CD4-positive, alpha-beta T cell treated with Interferon alpha-2 for 1 hour (primary cell): ENCODE results near the gene CCNY.

Experiments
- DNase-seq, 2 donors: peaks; one replicate each; pipeline ENCODE4 v3.0.0-alpha.2; 2020 to 2022

CCNY gene

DNA sequence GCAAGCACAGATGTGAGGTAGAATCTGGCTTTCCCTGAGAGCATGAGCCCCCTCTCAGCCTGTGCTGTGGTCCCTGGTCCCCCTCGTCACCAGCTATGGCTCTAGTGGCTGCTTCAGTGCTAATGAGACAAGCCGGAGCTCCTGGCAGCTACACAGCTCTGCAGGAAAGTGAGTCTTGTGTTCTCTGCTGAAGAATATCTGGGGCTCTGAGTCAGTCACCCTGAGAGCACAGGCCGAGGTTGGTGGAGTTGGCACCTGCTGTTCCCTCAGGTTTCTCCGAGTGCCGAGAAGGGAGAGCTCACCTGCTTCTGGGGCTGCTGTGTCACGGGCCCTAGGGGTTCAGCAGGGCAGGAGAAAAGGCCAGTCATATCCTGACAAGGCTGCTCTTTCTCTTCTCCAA, 231.6 kb downstream of the CCNY start:
- DNase-seq = no peak

DNA sequence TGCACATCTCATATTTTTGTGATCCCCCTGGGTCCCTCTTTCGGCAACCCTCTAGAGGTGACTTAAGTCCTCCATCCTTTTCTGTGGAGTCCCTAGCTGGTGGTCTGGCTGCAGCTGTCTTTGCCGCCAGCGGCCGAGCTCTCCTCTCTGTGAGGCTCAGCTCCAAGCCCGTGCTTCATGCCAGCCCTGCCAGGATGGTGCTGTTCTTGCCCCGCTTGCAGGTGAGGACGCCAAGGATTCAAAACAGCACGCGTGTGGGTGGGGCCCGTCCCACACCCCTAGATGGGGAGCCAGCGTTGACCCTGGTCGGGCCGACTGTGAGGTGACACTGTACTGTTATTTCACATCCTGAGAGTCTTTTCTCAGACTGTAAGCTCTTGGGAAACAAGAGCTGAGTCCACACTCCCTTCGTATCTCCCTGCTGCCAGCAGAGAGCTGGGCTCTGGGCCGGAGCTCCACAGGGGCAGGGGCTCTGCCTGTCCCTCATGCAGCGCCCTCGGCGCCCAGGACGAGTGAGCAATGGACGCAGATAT, 232.2 kb downstream of the CCNY start:
- DNase-seq = no peak

DNA sequence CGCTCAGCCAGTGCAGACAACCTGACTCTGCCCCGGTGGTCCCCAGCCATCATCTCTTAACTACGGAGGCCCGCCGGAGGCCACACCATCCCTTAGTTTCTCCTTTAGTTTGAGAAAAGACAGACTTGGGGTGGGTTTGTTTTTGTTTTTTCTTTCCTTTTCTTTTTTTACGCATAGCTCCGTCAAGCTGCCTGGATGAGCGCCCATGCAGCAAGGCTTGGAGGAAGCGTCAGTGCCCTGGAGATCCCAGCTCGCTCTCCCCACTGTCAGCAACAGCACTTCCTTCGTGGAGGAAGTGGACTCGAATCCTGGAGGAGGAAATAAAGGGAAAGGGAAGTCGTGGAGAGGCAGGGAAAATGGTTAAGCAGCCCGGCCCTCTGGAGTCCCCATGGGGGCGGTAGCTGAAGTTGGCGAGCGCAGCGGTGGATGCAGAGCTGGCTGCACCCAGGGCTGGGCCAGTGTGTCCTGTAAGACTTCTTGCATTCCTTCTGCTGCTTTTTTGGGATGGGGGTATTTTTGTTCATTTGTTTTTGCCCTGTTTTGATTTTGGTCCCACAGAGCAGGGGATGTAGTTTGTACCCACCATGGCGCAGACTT, 232.9 kb downstream of the CCNY start:
- DNase-seq = no peak

DNA sequence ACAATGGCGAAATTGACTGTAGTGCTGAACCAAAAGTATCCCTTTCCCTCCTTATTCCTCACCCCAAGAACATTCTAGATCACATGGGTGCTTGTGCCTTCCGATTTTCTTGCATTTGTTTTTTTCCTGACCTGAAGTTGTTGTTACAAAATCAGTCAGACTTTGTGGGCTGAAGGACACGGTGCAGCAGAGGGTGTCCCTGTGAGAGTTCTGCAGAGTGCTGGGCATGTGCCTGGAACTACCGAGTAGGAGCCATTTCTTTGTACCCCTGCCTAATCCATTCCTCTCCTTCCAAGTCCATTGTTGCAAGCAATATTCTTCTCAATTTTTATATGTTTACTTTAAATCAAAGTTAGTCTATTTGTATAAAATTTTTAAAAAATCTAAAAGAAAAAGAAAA, 233.5 kb downstream of the CCNY start:
- no peak for DNase-seq

DNA sequence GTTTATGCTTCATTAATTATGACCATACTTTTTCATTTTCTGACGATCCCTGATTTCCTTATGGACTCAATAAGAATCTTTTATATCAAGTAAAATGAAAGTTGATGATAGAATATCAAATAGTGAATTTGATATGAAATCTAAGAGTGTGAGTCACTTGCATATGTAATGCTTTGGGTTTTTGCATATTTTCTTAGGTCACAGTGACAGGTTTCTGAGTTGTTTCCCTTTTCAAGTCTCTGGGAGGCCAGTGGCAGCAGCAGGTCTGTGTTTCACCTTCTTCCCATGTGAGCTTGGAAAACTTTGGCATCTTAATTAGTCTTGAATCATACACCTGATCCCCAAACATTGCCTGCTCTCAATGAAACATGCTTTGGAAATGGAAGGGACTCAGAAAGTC, 234.1 kb downstream of the CCNY start:
- no peak for DNase-seq

DNA sequence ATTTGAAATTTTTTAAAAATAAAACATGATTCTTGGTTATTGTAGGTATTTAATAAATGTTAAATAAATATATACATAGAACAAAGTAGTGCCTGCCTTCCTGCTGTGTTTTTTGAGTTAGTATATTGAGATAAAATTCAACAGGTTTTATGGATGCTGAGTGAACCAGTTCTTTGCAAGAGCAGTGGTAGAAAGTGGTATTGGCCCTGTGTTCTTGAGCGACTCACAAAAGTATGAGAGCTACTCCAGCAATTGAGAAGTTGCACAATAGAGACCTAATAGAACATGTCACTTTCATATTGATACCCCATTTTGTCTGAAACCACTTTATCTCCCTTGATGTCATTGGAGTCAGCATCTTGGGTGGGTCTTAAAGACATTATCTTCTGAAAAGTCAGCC, 236.3 kb downstream of the CCNY start:
- DNase-seq = no peak

DNA sequence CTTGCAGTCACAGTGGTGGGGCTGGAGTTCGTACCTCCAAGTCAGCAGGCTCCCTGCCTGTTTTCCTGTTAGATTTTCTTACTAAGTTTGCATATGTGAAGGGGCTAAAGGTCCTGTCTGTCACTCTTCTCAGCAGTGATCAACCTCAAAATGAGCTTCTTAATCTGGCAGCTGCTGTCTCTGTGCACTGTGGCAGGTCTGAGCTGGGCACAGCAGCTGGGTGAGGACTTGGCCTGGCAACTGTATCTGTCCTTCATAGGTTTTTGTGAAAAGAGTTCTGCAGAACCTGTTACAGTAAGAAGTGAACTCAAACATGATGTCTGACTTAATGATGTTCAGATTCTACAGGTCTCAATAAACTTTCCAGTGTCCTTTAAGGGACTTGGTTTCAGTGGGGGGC, 237.5 kb downstream of the CCNY start:
- no peak for DNase-seq

DNA sequence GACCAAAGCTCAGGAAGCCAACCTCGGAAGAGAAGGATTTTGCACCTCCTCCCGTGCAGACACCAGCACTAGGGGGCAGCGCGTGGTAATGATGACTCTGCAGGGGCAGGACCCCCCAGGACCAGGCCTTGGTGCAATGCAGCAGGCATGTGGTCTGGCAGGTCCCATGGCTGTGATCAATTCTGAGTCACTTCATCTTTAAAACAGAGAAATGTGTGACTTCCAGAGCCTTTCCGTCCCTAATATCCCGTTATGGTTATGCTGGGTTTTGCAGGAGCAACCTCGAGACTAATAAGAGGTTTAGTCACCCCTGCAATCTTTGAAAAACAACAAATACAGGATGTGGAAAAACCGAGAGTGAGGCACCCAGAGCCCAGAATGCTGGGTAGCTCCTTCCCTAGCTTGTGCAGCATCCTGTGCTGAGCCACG, 238.6 kb downstream of the CCNY start:
- DNase-seq = no peak

DNA sequence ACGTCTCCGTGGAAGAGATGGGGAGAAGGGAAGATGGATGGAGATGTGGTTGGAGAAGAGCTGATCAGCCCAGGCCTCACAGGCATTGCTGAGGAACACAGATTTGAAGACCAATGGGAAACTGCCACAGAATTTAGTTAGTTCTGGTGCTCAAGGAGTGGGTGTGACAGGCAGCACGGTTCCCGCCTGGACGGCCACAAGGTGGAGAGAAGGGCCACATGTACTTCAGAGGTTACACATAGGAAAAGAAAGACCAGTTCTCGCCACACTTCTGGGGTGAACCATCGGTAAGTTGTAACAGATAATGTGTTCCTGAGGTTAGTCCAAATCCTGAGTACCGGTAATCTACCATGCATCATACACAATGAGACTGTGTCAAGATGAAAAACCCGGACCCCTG, 239.3 kb downstream of the CCNY start:
- DNase-seq = no peak

DNA sequence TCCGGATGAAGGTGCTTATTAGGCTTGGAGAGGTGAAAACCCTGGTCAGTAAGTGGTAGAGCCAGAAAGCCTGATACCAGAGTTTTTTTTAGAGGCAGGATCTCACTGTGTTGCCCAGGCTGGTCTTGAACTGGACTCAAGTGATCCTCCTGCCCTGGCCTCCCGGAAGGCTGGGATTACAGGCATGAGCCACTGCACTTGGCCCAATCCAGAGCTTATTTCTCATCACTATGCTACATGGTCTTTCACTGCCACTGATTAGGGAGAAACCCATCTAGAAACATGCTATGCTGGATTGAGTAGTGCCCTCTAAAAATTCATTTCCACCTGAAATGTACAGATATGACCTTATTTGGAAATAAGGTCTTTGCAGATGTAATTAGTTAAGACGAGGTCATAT, 240.4 kb downstream of the CCNY start:
- DNase-seq = no peak

DNA sequence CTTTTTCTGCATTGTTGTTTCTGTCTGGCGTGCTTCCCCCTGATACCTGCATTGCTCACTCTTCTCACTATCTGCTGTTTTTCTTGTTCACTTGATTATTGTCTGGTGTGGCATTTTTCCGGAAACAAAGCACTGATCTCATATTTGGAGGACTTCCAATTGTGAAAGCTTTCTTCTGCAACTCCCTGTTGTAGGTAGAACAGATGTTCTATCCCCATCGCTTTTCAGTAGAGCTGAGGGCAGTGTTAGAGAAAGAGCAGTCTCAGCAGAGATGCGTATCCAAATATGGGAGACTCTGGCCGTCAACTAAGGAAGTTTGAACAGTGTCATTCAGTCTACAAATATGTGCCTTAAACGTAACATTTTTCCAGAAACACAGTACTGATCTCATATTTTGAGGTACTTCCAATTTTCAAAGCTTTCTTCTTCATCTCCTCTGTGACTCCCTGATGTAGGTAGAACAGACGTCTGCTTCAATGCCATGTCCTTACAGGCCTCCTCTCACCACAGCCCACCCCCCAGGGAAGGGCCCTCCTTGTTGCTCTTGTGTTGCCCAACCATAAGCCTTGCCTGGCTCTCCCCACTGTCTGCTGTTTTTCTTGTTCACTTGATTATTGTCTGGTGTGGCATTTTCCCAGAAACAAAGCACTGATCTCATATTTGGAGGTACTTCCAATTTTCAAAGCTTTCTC, 241.8 kb downstream of the CCNY start:
- no peak for DNase-seq

DNA sequence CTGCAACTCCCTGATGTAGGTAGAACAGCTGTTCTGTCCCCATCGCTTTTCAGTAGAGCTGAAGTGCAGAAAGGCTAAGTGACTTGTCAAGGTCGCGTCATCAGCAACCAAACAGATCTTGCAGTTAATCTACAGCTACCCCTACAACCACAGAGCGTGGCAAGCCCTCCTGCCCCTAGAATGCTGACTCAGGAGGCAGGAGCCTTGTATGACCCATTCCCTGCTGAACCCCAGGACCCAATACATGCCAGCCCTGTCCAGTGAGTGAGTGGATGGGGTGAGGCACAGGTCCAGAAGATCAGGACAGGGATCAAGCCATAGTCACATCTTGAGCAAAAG, 242.3 kb downstream of the CCNY start:
- DNase-seq = no peak

DNA sequence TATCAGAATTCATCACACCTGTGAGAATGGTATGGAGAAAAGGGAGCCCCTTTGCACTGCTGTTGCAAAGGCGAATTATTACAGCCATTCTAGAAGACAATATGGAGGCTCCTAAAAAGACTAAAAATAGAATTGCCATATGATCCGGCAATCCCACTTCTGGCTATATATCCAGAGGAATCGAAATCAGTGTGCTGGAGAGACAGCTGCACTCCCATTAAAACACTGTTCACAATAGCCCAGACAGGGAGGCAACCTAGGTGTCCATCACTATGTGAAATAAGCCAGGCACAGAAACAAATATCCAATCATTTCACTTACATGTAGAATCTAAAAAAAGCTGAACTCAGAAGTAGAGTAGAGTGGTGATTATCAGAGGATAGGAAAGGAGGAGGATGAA, 242.8 kb downstream of the CCNY start:
- DNase-seq = no peak

DNA sequence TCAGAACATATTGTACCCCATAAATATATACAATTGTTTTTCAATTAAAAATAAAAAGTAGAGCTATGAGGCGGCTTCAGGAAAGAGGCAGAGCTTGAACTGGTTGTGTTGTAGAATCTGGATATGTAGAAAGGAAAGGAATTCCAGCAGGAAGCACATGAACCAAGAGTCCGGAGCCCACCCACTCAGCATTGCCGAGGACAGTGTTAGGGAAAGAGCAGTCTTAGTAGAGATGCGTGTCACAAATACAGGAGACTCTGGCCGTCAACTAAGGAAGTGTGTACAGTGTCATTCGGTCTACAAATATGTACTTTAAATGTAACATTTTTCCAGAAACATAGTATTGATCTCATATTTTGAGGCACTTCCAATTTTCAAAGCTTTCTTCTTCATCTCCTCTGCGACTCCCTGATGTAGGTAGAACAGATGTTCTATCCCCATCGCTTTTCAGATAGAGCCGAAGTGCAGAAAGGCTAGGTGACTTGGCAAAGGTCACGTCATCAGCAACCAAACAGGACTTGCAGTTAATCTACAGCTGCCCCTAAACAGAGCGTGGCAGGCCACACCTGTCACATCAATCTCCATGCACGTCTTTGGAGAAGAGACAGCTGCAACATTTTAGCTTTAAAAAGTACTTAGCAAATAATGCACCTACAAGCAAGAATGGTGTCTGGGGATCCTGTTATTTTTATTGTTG, 243.6 kb downstream of the CCNY start:
- DNase-seq = no peak

DNA sequence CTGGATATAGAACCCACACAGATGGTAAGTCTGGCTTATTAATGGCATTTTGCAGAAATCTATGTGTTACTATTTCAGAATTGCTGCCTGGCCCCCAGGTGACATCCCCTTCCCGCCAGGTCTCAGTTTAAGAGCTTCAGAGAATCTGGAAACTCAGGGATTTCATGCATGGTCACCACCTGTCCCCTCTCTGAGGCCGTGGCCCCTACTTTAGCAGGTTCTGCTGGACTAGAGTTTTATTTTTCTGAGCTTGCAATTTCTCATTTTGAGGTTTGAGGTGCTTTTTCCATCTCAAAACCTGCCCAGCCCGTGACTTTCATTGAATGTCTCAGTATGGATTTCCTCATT, 244.1 kb downstream of the CCNY start:
- DNase-seq = no peak

DNA sequence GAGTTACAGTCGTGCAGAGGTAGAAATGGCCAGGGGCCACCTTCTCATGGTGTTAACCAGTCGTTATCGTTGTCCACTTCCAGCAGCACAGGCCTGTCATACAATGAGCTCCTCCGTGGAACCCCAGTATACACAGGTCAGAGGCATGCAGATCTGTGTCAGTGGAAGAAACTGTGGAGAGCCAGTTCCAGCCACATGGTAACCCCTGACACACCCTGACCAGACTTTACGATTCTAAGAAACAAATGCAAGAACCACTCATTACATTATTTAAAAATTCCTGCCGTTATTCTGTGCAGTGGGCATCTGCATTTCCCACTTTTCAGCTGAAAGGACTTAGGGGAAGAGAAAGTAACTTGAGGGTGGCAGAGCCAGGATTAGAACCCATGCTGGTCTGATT, 245.3 kb downstream of the CCNY start:
- DNase-seq = no peak

DNA sequence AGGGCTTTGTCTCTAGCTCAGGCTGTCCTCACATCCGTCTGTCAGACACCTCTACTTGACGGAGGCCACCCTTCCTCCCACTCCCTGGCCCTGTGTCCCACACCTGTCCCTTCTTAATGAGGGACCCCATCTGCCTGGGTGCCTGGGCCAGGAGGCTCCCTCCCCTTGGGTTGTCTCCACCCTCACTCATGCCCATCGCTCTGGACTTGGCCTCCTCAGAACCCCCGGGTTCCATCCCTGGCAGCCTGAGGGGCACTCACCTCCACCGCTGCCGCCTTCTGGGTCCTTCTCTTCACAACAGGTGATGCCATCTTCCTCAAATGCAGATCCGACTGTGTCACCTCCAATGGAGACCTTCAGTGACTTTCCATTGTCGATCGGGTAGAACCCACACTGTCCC, 248.6 kb downstream of the CCNY start:
- DNase-seq = no peak

DNA sequence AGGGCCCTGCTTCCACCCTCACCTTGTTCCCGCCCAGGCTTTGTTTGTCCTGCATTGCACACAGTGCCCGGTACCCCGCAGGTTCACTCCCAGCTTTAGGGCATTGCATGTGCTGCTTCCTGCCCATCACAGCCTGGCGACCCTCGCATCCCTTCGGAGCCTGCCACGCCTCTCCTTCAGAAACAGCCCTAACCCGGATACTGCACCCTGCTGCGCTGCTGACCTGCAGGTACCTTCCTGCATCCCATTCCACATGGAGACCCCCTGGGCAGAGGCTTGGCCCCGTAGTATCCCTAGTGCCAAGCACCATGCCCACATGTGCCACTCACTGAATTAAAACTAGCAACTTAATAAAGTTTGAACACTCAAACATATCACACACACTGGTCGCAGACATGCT, 249.0 kb downstream of the CCNY start:
- no peak for DNase-seq

DNA sequence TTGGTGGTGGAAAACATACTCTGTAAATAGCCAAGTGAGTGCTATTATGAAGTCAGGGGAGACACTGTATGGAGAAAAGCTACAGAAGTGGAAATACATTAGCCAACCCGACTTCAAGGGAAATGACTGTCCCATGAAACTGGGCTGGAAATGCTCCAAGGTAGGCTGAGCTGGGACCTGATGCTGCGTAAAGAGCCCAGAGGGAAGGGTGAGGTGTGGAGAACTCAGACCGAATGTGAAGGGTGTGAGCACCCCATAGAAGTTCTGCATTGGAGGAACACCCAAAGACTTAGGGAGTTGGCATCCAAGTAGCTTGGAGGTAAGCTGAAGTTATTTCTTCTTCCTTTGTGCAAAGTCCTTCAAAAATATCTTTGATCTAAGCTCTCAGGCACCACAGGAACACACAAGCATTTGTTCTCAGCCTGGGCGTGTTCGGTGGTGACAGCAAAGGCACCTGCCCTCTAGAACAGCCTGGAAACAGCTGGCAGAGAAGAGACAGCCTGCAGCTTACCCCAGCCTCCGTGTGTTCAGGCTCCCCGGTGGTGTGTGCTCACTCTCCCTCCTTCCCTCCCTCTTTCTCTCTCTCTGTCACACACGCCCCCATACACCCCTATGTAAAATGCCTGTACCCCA, 249.7 kb downstream of the CCNY start:
- DNase-seq = no peak

DNA sequence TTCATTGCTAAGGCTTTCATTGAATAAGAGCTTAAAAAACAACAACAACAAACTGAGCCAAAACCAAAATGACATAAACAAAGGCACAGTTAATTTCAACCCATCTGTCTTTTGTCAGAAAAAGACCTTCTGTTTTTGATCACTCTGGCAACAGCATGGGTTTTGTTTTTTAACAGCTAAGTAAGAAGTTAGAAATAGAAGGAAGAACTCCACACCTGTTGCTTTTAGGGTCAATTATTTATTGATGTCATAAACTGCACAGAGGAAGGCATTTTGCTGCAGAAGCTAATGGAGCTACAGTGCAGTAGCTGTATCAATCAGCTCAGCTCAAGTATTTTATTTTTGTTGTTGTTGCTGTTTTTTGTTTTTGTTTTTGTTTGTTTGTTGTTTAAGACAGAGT, 252.5 kb downstream of the CCNY start:
- no peak for DNase-seq

DNA sequence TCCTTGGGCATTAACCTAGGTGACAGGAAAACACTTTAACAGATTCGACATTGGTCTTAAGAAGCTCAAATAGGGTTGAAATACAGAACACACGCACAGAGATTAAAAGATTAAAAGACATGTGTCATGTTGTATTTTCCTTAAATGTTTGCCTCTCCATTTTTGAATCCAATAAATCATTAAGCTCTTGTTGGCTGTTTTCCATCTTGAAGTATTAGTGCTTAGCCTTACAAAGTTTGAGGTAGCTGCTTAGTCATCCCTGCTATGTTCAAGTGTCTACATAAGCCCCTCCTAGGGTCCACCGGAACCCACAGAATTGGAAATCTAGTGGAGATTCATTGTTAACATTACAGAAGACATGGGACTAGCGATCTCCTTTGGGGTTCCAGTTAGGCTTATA, 256.1 kb downstream of the CCNY start:
- no peak for DNase-seq

DNA sequence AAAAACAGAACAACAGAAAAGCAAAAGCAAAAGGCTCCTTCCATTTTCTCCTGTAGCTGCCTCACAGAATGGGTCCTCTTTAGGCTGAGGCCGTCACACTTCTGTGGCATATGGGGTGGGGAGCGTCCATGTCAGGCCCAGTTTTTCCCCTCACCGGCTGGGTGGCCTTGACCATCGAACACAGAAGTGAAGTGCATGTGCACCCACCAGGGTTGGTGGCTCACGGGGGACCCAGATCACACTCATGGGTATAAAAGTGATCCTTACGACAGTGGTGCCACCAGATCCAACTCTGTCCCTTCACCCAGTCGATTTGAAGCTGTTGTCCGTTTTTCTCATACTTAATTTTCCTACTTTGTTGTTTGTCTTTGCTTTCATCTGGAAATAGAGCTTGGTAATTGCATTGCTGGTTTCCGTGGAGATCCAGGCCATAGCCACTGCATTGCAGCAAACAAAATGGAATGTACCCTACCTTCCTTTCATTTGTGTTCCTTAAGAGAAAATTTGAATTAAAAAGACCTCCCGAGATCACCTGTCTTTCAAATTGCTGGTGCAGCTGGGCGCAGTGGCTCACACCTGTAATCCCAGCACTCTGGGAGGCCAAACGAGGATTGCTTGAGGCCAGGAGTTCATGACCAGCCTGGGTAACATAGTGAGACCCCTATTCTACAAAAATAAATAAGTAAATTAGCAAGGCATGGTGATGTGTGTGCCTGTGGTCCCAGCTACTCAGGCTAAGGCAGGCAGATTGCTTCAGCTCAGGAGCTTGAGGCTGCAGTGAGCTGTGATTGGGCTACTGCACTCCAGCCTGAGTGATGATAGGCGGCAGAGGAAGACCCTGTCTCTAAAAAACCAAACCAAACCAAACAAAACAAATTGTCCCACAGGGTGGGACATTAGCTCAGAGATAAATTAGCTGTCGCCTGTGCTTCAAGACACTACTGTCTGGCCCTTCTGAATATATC, 258.1 kb downstream of the CCNY start:
- no peak for DNase-seq

DNA sequence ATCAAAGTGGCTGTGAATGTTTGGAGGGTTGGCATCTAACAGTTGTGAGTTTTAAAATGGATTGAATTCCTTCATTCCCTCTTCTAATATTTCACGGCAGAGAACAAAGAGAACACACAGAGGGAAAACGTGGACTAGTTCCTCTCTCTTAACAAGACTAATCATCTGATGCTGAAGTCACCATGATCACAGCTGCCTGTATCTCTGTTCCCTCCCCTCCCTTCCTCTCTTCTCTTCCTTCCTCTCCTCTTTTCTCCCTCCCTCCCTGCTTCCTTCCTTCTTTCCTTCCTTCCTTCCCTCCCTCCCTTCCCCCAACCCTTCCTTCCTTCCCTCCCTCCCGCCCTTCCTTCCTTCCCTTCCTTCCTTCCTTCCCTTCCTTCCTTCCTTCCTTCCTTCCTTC, 258.8 kb downstream of the CCNY start:
- no peak for DNase-seq
